Kidney glomerular epithelial cell (primary cell): ENCODE measurements around the gene COX6B1.
"Not testable (repeated sequence)": the region's sequence is repeated elsewhere in the genome, so short reads cannot be mapped to it uniquely, and the experiment has no call there.

Experiments used
- DNase-seq: peaks from one replicate; lab custom pipeline; 2025; lab: John Stamatoyannopoulos, UW

Gene COX6B1

GRCh38 chr19:35633727-35634440 is 14.2 kb upstream of the COX6B1 start:
- DNase-seq = no peak

- DNase-seq = no peak
These were observed 11.5 kb upstream of the COX6B1 start for GRCh38 chr19:35636651-35637050.

DNA sequence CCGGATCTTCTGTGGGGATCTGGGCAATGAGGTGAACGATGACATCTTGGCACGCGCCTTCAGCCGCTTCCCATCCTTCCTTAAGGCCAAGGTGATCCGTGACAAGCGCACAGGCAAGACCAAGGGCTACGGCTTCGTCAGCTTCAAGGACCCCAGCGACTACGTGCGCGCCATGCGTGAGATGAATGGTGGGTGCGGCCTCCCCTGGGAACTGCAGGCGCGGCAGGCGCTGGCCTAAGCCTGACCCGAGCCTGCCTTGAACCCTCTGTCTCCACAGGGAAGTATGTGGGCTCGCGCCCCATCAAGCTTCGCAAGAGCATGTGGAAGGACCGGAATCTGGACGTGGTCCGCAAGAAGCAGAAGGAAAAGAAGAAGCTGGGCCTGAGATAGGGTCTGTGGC is 11.0 kb upstream of the COX6B1 start:
- DNase-seq = no peak

GRCh38 chr19:35639321-35639639 is 8.8 kb upstream of the COX6B1 start:
- no peak for DNase-seq

DNA sequence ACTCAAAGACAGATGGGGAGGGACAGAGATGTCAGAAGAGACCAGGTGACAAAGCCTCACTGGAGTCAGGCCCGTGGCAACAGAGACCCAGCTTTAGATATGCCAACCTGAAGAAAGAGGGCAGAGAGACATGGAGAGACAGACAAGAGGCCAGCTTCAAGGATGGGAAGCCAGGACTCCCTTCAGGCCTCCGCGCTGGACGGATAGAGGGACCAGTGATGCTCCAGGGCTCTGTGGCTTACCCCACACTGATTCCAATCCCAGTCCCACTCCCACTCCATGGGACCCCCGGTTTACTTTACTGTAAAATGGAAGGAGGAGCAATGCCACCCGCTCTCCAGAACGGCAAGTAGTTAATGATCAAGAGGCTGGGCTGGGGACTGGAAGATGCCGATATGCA is 8.3 kb upstream of the COX6B1 start:
- no peak for DNase-seq

GRCh38 chr19:35641515-35642151 is 6.5 kb upstream of the COX6B1 start, which contains the start of gene ETV2:
Gene ETV2, plus strand, starts transcription at chr19:35641745. Its CDS starts 716 bp downstream, at chr19:35642461.
- no peak for DNase-seq

DNA sequence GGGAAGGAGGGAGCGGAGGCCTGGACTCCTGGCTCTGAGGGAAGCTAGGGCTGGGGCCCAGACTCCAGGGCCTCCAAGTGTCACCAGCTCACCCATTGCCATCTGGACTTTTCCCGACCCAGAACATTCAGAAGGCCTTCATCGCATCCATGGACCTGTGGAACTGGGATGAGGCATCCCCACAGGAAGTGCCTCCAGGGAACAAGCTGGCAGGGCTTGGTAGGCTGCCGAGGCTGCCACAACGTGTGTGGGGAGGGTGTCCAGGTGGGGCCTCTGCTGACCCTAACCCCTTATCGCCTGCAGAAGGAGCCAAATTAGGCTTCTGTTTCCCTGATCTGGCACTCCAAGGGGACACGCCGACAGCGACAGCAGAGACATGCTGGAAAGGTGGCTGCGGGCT is 5.8 kb upstream of the COX6B1 start:
- no peak for DNase-seq

DNA sequence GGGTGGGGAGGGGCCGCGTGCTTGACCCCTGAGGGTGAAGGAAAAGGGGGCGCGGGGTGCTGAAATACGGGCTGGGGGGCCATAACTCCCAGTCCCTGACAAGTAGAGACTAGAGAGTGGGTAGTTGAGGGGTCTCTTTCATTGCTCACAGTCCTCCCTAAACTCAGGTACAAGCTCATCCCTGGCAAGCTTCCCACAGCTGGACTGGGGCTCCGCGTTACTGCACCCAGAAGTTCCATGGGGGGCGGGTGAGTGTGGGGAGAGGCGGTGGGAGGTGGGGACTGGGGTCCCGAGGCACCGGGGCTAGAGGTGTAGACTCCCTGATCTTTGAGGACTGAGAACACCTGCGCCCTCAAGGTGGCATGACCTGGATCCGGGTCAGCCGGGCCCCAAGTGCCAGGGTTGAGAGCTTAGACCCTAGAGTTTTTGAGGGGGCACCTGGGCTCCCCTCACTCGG is 5.3 kb upstream of the COX6B1 start:
- DNase-seq = no peak

DNA sequence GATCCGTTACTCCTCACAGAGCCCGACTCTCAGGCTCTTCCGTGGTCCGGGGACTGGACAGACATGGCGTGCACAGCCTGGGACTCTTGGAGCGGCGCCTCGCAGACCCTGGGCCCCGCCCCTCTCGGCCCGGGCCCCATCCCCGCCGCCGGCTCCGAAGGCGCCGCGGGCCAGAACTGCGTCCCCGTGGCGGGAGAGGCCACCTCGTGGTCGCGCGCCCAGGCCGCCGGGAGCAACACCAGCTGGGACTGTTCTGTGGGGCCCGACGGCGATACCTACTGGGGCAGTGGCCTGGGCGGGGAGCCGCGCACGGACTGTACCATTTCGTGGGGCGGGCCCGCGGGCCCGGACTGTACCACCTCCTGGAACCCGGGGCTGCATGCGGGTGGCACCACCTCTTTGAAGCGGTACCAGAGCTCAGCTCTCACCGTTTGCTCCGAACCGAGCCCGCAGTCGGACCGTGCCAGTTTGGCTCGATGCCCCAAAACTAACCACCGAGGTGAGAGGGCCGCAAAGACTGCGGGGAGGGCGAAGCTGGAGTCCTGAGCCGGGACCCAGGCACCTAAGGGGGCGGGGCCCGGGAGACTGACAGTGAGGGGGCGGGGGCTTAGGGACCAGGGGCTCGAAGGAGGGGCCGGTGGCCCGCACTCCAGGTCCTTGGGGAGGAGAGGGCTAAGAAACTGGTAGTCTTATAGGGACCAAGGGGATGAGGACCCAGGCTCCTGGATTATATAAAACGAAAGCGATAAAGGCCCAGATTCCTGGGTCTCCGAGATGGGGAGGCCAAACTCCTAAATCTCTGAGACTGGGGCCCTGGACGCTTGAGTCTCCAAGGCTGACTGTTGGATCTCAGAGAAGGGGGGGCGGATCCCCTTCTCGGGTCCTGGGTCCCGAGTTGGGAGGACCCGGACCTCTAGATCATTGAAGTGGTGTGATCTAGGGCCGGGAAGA is 4.6 kb upstream of the COX6B1 start:
- peak; percentile 38 for DNase-seq

GRCh38 chr19:35644206-35644986 is 3.7 kb upstream of the COX6B1 start:
- peak; percentile 86 for DNase-seq

DNA sequence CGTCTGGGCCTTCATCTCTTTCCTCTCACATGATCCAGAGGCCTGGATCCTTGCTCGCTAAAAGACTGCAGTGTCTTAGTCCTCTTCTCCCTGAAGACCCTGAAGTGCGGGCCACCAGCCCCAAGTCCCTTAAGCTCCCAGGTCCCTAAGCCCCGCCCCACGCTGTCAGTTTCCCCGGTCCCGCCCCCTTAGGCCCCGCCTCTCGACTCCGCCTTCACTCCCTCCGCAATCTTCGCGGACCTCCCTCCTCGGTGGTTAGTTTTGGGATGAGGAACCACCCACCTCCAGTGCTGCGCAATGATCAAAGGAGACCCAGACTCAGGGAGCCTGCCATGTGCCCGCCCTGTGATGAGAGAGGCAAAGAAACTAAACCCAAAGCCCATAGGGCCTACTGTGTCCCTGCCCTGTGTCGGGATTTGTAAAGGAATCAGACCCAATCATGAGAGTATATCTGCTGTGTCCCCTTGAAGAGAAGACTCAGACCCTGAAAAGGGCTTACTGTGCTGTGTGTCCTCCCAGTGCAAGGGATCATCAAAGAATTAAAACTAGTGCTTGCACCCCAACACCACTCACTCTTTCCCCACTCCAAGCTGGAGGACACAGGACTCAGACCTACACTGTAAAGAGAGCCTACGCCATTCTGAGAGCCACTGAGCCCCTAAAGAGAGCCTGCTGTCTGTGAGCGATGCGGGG is 3.0 kb upstream of the COX6B1 start:
- DNase-seq = no peak

- DNase-seq = no peak
These were observed 2.2 kb upstream of the COX6B1 start for GRCh38 chr19:35645680-35646511.

- no peak for DNase-seq
These were observed 2.5 kb downstream of the COX6B1 start for GRCh38 chr19:35650581-35650980.

DNA sequence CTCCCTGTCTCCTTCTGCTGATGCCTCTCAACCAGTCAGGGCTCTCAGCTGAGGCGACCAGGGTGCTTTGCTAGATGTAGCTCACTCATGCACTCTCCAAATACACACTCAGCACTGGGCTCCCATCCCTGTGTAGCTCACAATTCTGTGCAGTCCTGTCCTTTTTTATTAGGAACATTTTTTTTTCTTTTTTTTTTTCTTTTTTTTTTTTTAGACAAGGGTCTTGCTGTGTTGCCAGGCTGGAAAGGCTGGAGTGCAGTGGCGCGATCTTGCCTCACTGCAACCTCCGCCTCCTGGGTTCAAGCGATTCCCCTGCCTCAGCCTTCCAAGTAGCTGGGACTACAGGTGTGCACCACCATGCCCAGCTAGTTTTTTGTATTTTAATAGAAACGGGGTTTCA is 6.7 kb downstream of the COX6B1 start:
- DNase-seq = not testable (repeated sequence)

- no peak for DNase-seq
These were observed 7.5 kb downstream of the COX6B1 start for GRCh38 chr19:35655600-35655999.

- no peak for DNase-seq
These were observed 8.6 kb downstream of the COX6B1 start for GRCh38 chr19:35656700-35657099.

DNA sequence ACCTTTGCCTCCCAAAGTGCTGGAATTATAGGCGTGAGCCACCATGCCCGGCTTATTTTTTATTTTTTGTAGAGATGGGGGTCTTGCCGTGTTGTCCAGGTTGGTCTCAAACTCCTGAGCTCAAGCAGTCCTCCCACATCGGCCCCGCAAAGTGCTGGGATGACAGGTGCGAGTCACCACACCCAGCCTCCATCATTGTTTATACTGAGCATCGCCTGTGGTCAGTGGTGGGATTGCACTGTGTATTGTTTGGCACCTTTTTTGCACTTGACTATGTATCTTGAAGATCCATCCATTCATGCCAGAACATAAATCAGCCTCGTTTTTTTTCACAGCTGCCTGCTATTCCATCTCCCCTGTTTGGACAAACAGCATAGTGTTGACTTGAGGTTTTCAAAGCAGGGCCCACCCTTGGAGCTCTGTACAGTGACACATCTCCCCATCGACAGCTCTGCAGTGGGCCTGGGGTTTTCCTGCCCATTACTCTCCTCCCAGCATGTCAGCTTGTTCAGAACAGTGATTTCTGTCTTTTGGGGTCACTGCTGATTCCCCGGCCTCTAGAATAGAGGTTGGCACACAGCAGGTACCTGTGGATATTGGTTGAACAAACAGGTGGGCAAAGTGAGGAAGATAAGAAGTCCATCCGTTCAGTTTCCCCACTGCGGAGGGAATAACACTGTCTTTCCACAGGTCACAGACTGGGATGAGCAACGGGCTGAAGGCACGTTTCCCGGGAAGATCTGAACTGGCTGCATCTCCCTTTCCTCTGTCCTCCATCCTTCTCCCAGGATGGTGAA is 10.0 kb downstream of the COX6B1 start:
- no peak for DNase-seq

DNA sequence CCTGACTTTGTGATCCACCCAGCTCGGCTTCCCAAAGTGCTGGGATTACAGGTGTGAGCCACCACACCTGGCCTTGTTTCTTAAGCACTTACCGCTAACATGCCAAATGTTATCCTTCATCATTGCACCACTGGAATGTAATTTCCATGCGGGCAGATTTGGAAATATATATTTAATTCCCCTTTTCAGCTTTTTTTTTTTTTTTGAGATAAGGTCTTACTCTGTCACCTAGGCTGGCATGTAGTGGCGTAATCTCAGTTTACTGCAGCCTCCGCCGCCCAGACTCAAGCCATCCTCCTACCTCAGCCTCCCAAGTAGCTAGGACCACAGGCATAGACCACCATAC is 13.8 kb downstream of the COX6B1 start:
- DNase-seq = no peak

DNA sequence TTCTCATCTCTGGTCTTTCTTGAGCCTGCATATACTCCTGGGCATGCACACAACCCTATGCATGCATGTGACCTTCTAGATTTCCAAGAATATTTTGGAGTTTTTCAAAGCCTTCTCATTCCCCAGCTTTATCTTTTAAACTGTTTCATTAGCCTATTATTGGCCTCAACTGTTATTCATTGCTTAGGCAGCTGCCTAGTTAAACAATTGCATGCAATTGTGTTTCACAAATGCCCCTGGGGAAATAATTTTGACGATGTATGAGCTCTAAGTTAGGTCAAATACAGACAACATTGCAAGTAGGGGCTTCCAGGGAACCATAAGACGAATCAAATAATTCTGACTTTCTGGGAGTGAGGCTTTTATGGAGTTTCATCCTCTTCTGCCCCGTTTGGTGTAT is 15.9 kb downstream of the COX6B1 start:
- DNase-seq = no peak

DNA sequence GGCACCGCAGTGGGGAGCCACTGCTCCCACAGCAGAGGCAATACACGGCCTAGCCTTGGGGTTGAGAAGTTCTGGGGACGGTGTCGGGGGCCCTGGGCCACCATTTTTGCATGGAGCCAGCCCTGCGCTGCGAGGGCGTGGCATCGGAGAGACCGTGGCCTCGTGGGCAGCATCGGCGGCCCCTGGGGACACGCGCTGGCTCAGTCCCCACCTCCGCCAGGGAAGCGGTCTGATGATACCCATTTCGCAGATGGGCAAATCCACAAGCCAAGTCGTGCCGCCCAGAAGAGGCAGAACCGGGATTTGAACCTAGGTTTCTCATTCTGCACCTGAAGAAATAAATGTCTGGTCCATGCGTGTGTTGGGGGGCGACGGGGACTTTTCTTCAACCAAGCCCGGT is 17.0 kb downstream of the COX6B1 start:
- no peak for DNase-seq
